A673 (cell line): ENCODE data around the gene SETD3. TPM values are rescaled to one million over a fixed set of nuclear protein-coding genes. Genes with fewer than 3 reads are reported as not detected.

Experiments
- BruUV-seq: library from RNA; stranded (reverse); fragments of 400-500 nt; replicated peaks from 2 replicates; lab custom pipeline; 2021; lab: Mats Ljungman, UMichigan
- CTCF ChIA-PET: fragments of 300-600 bp; sonication (Branson Sonifier 250); formaldehyde crosslinking; loops from one replicate; lab custom pipeline; 2022; ENCODE audit warnings: antibody characterized with exemption; lab: Charles Lee
- POLR2A ChIA-PET: fragments of 300-600 bp; sonication (Branson Sonifier 250); formaldehyde crosslinking; loops from one replicate; lab custom pipeline; 2022; ENCODE audit warnings: antibody characterized with exemption; ENCODE audit not compliant: low non-redundant PET; lab: Charles Lee
- DNase-seq: peaks from one replicate; pipeline ENCODE4 v3.0.0-alpha.2; 2015; ENCODE audit warnings: low spot score
- H3K27ac ChIP-seq: fragments of 200-600 bp; sonication (generic); 2 replicates; pipeline ENCODE4 v1.5.1; 2016; ENCODE audit warnings: mixed run types, low read depth, mild to moderate bottlenecking, mixed read lengths, antibody characterized with exemption, low read length; ENCODE audit not compliant: poor library complexity, severe bottlenecking
- H3K27me3 ChIP-seq: fragments of 200-600 bp; sonication (generic); replicated peaks from 2 replicates; pipeline ENCODE4 v1.6.1; 2017; ENCODE audit warnings: mixed run types, low read depth, mild to moderate bottlenecking, mixed read lengths, antibody characterized with exemption, low read length; ENCODE audit not compliant: insufficient read depth, poor library complexity
- H3K36me3 ChIP-seq: fragments of 200-600 bp; sonication (generic); 2 replicates; pipeline ENCODE4 v1.6.1; 2016; ENCODE audit warnings: mixed run types, mild to moderate bottlenecking, mixed read lengths, antibody characterized with exemption, low read length; ENCODE audit not compliant: insufficient read depth, poor library complexity, severe bottlenecking
- H3K4me1 ChIP-seq: fragments of 200-600 bp; sonication (generic); 2 replicates; pipeline ENCODE4 v1.6.1; 2017; ENCODE audit warnings: mixed run types, mild to moderate bottlenecking, mixed read lengths, antibody characterized with exemption, low read length; ENCODE audit not compliant: insufficient read depth, poor library complexity, severe bottlenecking
- H3K4me3 ChIP-seq: fragments of 200-600 bp; sonication (generic); 2 replicates; pipeline ENCODE4 v1.5.1; 2016; ENCODE audit warnings: low read depth, mixed run types, mild to moderate bottlenecking, mixed read lengths, low read length; ENCODE audit not compliant: poor library complexity, severe bottlenecking
- H3K9me3 ChIP-seq: fragments of 200-600 bp; sonication (generic); 2 replicates; pipeline ENCODE4 v1.6.1; 2016; ENCODE audit warnings: mixed run types, low read depth, mild to moderate bottlenecking, mixed read lengths, antibody characterized with exemption, low read length; ENCODE audit not compliant: poor library complexity, severe bottlenecking
- CTCF ChIP-seq: fragments of 300-800, 200-600 bp; sonication (generic); conservative IDR thresholded peaks from 2 replicates; pipeline ENCODE4 v1.5.1; 2017; ENCODE audit warnings: low read depth, mild to moderate bottlenecking, antibody characterized with exemption, low read length, moderate library complexity, mixed read lengths
- EZH2 ChIP-seq: fragments of 200-600 bp; sonication (generic); IDR thresholded peaks from 2 replicates; pipeline ENCODE4 v1.6.1; 2017; ENCODE audit warnings: borderline replicate concordance, low read depth, mild to moderate bottlenecking, mixed read lengths, antibody characterized with exemption, low read length; ENCODE audit not compliant: poor library complexity, severe bottlenecking
- intact Hi-C: fragments of 100-400 bp; cut with micrococcal nuclease; formaldehyde crosslinking; loops from one replicate; pipeline ENCODE4 v1.10.0; 2022; ENCODE audit not compliant: unreplicated experiment
- total RNA-seq: library from RNA; stranded (reverse); gene quantifications from 2 replicates; pipeline ENCODE4 v1.2.3, GENCODE V29; 2021

The SETD3 gene
- total RNA-seq, 1 experiment from 2014 or later, result 46.4 TPM

GRCh38 chr14:99382781-99383471 lies 97.7 kb downstream of the SETD3 start:
- H3K36me3 ChIP-seq, result no peaks in the 10 kb centered on the region
- H3K4me1 ChIP-seq, result no peaks in the 10 kb centered on the region
- BruUV-seq, result no TSS peak
- TF ChIP-seq EZH2 (no peak), CTCF (no peak)
- no peaks in the 10 kb centered on the region for H3K27me3 ChIP-seq
- POLR2A ChIA-PET, result interaction anchor here (0.6 kb wide), 1 partner anchor 949 kb away, joined by 3 read pairs; no protein-coding TSS in a partner anchor
- intact Hi-C loops, result no loop called here
- no peaks in the 10 kb centered on the region for H3K9me3 ChIP-seq
- no peak overlapping the region for H3K27ac ChIP-seq
- no peak for DNase-seq
- CTCF ChIA-PET, result no interaction called here
- H3K4me3 ChIP-seq, result no peak overlapping the region

- intact Hi-C loops, result no loop called here
Measured at GRCh38 chr14:99382071-99382470, 98.6 kb downstream of the SETD3 start.

GRCh38 chr14:99381688-99382060 lies 99.0 kb downstream of the SETD3 start:
- Histone ChIP-seq H3K4me1 (no peaks in the 10 kb centered on the region), H3K4me3 (no peak overlapping the region), H3K9me3 (no peaks in the 10 kb centered on the region), H3K27ac (no peak overlapping the region), H3K36me3 (no peaks in the 10 kb centered on the region), H3K27me3 (no peaks in the 10 kb centered on the region)
- intact Hi-C loops, result no loop called here
- ChIA-PET CTCF (interaction anchor here (0.6 kb wide), 1 partner anchor 14 kb away, joined by 4 read pairs; no protein-coding TSS in a partner anchor), POLR2A (no interaction called here)
- TF ChIP-seq CTCF, result no peak
- no peak for TF ChIP-seq EZH2
- DNase-seq, result no peak
- no TSS peak for BruUV-seq

More at GRCh38 chr14:99382071-99382470, 98.6 kb downstream of the SETD3 start:
- no peak overlapping the region for H3K4me3 ChIP-seq
- H3K36me3 ChIP-seq, result no peaks in the 10 kb centered on the region
- ChIA-PET CTCF (interaction anchor here (0.6 kb wide), 1 partner anchor 14 kb away, joined by 4 read pairs; no protein-coding TSS in a partner anchor), POLR2A (no interaction called here)
- no peaks in the 10 kb centered on the region for H3K4me1 ChIP-seq
- no peaks in the 10 kb centered on the region for H3K27me3 ChIP-seq
- no TSS peak for BruUV-seq
- TF ChIP-seq CTCF, result no peak
- no peak for TF ChIP-seq EZH2
- DNase-seq, result no peak
- no peak overlapping the region for H3K27ac ChIP-seq
- H3K9me3 ChIP-seq, result no peaks in the 10 kb centered on the region
